ENCODE measurements around the gene SYNE2.

DNA sequence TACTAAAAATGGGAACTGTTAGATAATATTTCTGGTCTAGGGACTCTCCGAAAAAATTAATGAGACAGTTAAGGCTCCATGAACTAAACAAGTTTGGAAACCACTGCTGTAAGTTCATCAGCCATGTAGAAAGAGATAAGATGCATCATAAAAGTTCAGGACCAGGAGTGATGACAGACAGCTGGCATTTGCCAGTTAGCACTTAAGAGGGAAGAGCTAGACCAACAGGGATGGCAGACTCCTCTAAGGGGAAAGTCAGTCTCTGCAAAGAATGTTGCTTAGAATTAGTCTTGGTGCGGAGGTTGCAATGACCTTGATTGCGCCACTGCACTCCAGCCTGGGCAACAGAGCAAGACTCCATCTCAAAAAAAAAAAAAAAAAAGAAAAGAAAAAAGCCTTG is 129.4 kb downstream of the SYNE2 start:
- TF ChIP-seq POLR2A (IDR thresholded peaks at IDR 0.05), result no peak
- TF ChIP-seq, protein P1, sequence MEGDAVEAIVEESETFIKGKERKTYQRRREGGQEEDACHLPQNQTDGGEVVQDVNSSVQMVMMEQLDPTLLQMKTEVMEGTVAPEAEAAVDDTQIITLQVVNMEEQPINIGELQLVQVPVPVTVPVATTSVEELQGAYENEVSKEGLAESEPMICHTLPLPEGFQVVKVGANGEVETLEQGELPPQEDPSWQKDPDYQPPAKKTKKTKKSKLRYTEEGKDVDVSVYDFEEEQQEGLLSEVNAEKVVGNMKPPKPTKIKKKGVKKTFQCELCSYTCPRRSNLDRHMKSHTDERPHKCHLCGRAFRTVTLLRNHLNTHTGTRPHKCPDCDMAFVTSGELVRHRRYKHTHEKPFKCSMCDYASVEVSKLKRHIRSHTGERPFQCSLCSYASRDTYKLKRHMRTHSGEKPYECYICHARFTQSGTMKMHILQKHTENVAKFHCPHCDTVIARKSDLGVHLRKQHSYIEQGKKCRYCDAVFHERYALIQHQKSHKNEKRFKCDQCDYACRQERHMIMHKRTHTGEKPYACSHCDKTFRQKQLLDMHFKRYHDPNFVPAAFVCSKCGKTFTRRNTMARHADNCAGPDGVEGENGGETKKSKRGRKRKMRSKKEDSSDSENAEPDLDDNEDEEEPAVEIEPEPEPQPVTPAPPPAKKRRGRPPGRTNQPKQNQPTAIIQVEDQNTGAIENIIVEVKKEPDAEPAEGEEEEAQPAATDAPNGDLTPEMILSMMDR (IDR thresholded peaks at IDR 0.05), result no peak
